K562 (cell line): ENCODE results near the gene GATA6. TPM values are rescaled to one million over a fixed set of nuclear protein-coding genes. Genes with fewer than 3 reads are reported as not detected.

Source experiments
- ATF7 ChIP-seq: fragments of 450-650 bp; IDR thresholded peaks from 2 replicates; pipeline ENCODE4 v1.7.1; 2014; ENCODE audit warnings: mild to moderate bottlenecking, moderate library complexity
- PML ChIP-seq: IDR thresholded peaks from 2 replicates; pipeline ENCODE4 v1.6.1; 2012; ENCODE audit warnings: low read length, inconsistent platforms
- POLR3A ChIP-seq: IDR thresholded peaks from 2 replicates; pipeline ENCODE4 v1.6.1; 2011; ENCODE audit warnings: borderline replicate concordance, mild to moderate bottlenecking, moderate library complexity; ENCODE audit not compliant: insufficient read length, insufficient read depth; ENCODE audit errors: extremely low read depth
- RCOR1 ChIP-seq, 2 experiments: IDR thresholded peaks; 2 replicates each; pipeline ENCODE4 v1.6.1; 2012; ENCODE audit warnings: low read depth in 2 of 2, low read length in 2 of 2, borderline replicate concordance in 1 of 2, improper control_type of control experiment in 1 of 2
- SIN3B ChIP-seq: fragments of 450-650 bp; IDR thresholded peaks from 2 replicates; pipeline ENCODE4 v1.6.1; 2017; ENCODE audit warnings: low read depth, mild to moderate bottlenecking, moderate library complexity
- SOX6 ChIP-seq: fragments of 450-650 bp; IDR thresholded peaks from 2 replicates; pipeline ENCODE4 v1.6.1; 2014; ENCODE audit warnings: mild to moderate bottlenecking
- ZBTB2 ChIP-seq: fragments of 450-650 bp; IDR thresholded peaks from 2 replicates; pipeline ENCODE4 v1.6.1; 2016; ENCODE audit warnings: antibody characterized with exemption
- ZBTB8A ChIP-seq: fragments of 450-650 bp; IDR thresholded peaks from 2 replicates; pipeline ENCODE4 v1.6.1; 2018; ENCODE audit warnings: mild to moderate bottlenecking, moderate library complexity; ENCODE audit not compliant: partially characterized antibody
- ZNF586 ChIP-seq: fragments of 450-650 bp; formaldehyde crosslinking; conservative IDR thresholded peaks from 2 replicates; pipeline ENCODE4 v1.4.0; 2020; ENCODE audit warnings: mild to moderate bottlenecking, moderate library complexity
- ZNF785 ChIP-seq: fragments of 250-450 bp; sonication (Bioruptor Pico); IDR thresholded peaks from 2 replicates; pipeline ENCODE4 v1.4.0; 2020; ENCODE audit warnings: mild to moderate bottlenecking
- polyA plus RNA-seq, 8 experiments: library from polyadenylated mRNA; depleted of rRNA in 4 of 8; stranded (reverse) in 5 of 8; unstranded in 3 of 8; fragments of >200 nt; fragmentation: Nextera tagmentation in 2 of 8; fragmentation: Illumina TruSeq in 1 of 8; extraction: Ambion mirVana in 2 of 8; extraction: Trizol in 1 of 8; gene quantifications; 2 replicates each; pipeline versions ENCODE4 v1.2.1 to v1.2.3, GENCODE V29; 2011 to 2014; ENCODE audit warnings: inconsistent platforms in 1 of 8, missing spikeins in 1 of 8
- total RNA-seq, 7 experiments: library from RNA; depleted of rRNA in 6 of 7; stranded (reverse); fragments of >200 nt in 6 of 7; fragmentation: Illumina TruSeq in 2 of 7; extraction: Trizol in 2 of 7; gene quantifications; 2 replicates each; pipeline versions ENCODE4 v1.2.1 to v1.2.3, GENCODE V29; 2011 to 2021; ENCODE audit warnings: low replicate concordance in 1 of 7
- TF ChIP-seq, protein P1 (sequence below), 2 experiments: fragments of 450-650 bp; formaldehyde crosslinking in 1 of 2; IDR thresholded peaks; 2 replicates each; pipeline versions ENCODE4 v1.4.0 to v1.6.1; 2014 to 2020; ENCODE audit warnings: mild to moderate bottlenecking in 2 of 2, borderline replicate concordance in 1 of 2, low read depth in 1 of 2
- TF ChIP-seq, protein P2 (sequence below): IDR thresholded peaks from 2 replicates; pipeline ENCODE4 v1.6.1; 2016; ENCODE audit warnings: missing genetic modification characterization, missing compliant biosample characterization

Gene GATA6
- total and polyA plus RNA-seq, 9 of the 15 experiments (the other 6 are each of a cell fraction or from before 2014, with no cell fraction given), result 0.01 to 0.24 (median 0.16) TPM; not detected in 5

GRCh38 chr18:22168360-22168921 lies 948 bp upstream of the GATA6 start (continued):
- TF ChIP-seq, protein P1, sequence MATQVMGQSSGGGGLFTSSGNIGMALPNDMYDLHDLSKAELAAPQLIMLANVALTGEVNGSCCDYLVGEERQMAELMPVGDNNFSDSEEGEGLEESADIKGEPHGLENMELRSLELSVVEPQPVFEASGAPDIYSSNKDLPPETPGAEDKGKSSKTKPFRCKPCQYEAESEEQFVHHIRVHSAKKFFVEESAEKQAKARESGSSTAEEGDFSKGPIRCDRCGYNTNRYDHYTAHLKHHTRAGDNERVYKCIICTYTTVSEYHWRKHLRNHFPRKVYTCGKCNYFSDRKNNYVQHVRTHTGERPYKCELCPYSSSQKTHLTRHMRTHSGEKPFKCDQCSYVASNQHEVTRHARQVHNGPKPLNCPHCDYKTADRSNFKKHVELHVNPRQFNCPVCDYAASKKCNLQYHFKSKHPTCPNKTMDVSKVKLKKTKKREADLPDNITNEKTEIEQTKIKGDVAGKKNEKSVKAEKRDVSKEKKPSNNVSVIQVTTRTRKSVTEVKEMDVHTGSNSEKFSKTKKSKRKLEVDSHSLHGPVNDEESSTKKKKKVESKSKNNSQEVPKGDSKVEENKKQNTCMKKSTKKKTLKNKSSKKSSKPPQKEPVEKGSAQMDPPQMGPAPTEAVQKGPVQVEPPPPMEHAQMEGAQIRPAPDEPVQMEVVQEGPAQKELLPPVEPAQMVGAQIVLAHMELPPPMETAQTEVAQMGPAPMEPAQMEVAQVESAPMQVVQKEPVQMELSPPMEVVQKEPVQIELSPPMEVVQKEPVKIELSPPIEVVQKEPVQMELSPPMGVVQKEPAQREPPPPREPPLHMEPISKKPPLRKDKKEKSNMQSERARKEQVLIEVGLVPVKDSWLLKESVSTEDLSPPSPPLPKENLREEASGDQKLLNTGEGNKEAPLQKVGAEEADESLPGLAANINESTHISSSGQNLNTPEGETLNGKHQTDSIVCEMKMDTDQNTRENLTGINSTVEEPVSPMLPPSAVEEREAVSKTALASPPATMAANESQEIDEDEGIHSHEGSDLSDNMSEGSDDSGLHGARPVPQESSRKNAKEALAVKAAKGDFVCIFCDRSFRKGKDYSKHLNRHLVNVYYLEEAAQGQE (IDR thresholded peaks at IDR 0.05; ENCODE audit: borderline replicate concordance), result no peak
- TF ChIP-seq, protein P1 (CRISPR knock-in tag; IDR thresholded peaks at IDR 0.05; ENCODE audit: low read depth), result no peak
- no peak for TF ChIP-seq ZBTB8A
- no peak for TF ChIP-seq POLR3A
- TF ChIP-seq ZBTB2, result 0 out of 2 replicates have a peak, but pooled peaks have one; percentile 33
- no peak for TF ChIP-seq SIN3B
- TF ChIP-seq PML, result no peak
- TF ChIP-seq ZNF785, result no peak
- no peak for TF ChIP-seq ZNF586 (CRISPR knock-in tag)
- peak in 1 of 2 experiments; percentile 56; a peak in 1 of 4 replicates for TF ChIP-seq RCOR1 (IDR thresholded peaks at IDR 0.05; ENCODE audit: borderline replicate concordance in 1 of 2, low read depth in 2 of 2, low read length in 2 of 2)
- no peak for TF ChIP-seq SOX6
- no peak for TF ChIP-seq ATF7
- TF ChIP-seq, protein P2, sequence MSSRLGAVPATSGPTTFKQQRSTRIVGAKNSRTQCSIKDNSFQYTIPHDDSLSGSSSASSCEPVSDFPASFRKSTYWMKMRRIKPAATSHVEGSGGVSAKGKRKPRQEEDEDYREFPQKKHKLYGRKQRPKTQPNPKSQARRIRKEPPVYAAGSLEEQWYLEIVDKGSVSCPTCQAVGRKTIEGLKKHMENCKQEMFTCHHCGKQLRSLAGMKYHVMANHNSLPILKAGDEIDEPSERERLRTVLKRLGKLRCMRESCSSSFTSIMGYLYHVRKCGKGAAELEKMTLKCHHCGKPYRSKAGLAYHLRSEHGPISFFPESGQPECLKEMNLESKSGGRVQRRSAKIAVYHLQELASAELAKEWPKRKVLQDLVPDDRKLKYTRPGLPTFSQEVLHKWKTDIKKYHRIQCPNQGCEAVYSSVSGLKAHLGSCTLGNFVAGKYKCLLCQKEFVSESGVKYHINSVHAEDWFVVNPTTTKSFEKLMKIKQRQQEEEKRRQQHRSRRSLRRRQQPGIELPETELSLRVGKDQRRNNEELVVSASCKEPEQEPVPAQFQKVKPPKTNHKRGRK (tag), result no peak
